HepG2 (cell line): ENCODE measurements around the gene TRMT1. TPM values are rescaled to one million over a fixed set of nuclear protein-coding genes. Genes with fewer than 3 reads are reported as not detected.

ENCODE experiments used
- AGO1 ChIP-seq: fragments of 200-400 bp; formaldehyde crosslinking; IDR thresholded peaks from 2 replicates; pipeline ENCODE4 v1.6.1; 2017; ENCODE audit warnings: mild to moderate bottlenecking, low read depth, low read length, moderate library complexity; ENCODE audit not compliant: poor library complexity, severe bottlenecking
- EED ChIP-seq: sonication (generic); formaldehyde crosslinking; IDR thresholded peaks from 2 replicates; pipeline ENCODE4 v1.5.0; 2020; ENCODE audit warnings: mild to moderate bottlenecking, missing genetic modification reagents
- ERF ChIP-seq: IDR thresholded peaks from 2 replicates; pipeline ENCODE4 v1.6.1; 2018; ENCODE audit warnings: missing biosample characterization, missing genetic modification reagents
- IKZF4 ChIP-seq: sonication (generic); formaldehyde crosslinking; IDR thresholded peaks from 2 replicates; pipeline ENCODE4 v1.5.1; 2020; ENCODE audit warnings: borderline replicate concordance, mild to moderate bottlenecking, low read depth, missing genetic modification reagents; ENCODE audit errors: not compliant biosample characterization
- JDP2 ChIP-seq: sonication (generic); formaldehyde crosslinking; IDR thresholded peaks from 2 replicates; pipeline ENCODE4 v1.8.1; 2022; ENCODE audit warnings: missing genetic modification reagents, borderline replicate concordance
- KLF15 ChIP-seq: sonication (generic); formaldehyde crosslinking; IDR thresholded peaks from 2 replicates; pipeline ENCODE4 v1.8.1; 2023; ENCODE audit warnings: borderline replicate concordance, mild to moderate bottlenecking, inconsistent platforms, missing genetic modification reagents, mixed read lengths
- MAFK ChIP-seq, 2 experiments: IDR thresholded peaks in 1 of 2; conservative IDR thresholded peaks in 1 of 2; 2 replicates each; pipeline ENCODE4 v1.6.1; 2011; ENCODE audit warnings: improper control_type of control experiment in 2 of 2, low read length in 2 of 2
- MZF1 ChIP-seq: sonication (generic); formaldehyde crosslinking; IDR thresholded peaks from 2 replicates; pipeline ENCODE4 v1.8.1; 2023; ENCODE audit warnings: mild to moderate bottlenecking, missing genetic modification reagents, borderline replicate concordance
- NPAS2 ChIP-seq: sonication (generic); formaldehyde crosslinking; IDR thresholded peaks from 2 replicates; pipeline ENCODE4 v1.8.0; 2022; ENCODE audit warnings: mild to moderate bottlenecking, missing genetic modification reagents, borderline replicate concordance
- NR1H2 ChIP-seq: sonication (generic); formaldehyde crosslinking; IDR thresholded peaks from 2 replicates; pipeline ENCODE4 v1.8.1; 2022; ENCODE audit warnings: low read depth, missing genetic modification reagents, borderline replicate concordance
- ONECUT2 ChIP-seq: sonication (generic); formaldehyde crosslinking; IDR thresholded peaks from 2 replicates; pipeline ENCODE4 v1.4.0; 2020; ENCODE audit warnings: missing genetic modification reagents
- REPIN1 ChIP-seq: sonication (generic); formaldehyde crosslinking; IDR thresholded peaks from 2 replicates; pipeline ENCODE4 v1.8.0; 2022; ENCODE audit warnings: missing genetic modification reagents, low read depth, mild to moderate bottlenecking, borderline replicate concordance
- RNF2 ChIP-seq: fragments of 450-650 bp; conservative IDR thresholded peaks from 2 replicates; pipeline ENCODE4 v1.6.1; 2016; ENCODE audit warnings: low read depth
- SAFB2 ChIP-seq: sonication (generic); formaldehyde crosslinking; IDR thresholded peaks from 2 replicates; pipeline ENCODE4 v1.5.1; 2020; ENCODE audit warnings: missing genetic modification reagents, low read depth, mild to moderate bottlenecking, borderline replicate concordance
- ZNF101 ChIP-seq: sonication (generic); formaldehyde crosslinking; IDR thresholded peaks from 2 replicates; pipeline ENCODE4 v1.4.0; 2020; ENCODE audit warnings: mild to moderate bottlenecking, low read depth, missing genetic modification reagents, borderline replicate concordance
- ZNF563 ChIP-seq: sonication (generic); formaldehyde crosslinking; IDR thresholded peaks from 2 replicates; pipeline ENCODE4 v1.8.0; 2022; ENCODE audit warnings: mild to moderate bottlenecking, moderate library complexity, missing genetic modification reagents
- polyA plus RNA-seq, 8 experiments: library from polyadenylated mRNA; depleted of rRNA in 3 of 8; stranded (reverse) in 7 of 8; unstranded in 1 of 8; fragments of >200 nt; fragmentation: Illumina TruSeq in 4 of 8; extraction: Trizol in 4 of 8; gene quantifications; 2 replicates each; pipeline versions ENCODE4 v1.2.1 to v1.2.3, GENCODE V29; 2011 to 2016; ENCODE audit warnings: low read depth in 4 of 8, missing spikeins in 1 of 8, mixed read lengths in 1 of 8; ENCODE audit not compliant: insufficient read depth in 1 of 8
- total RNA-seq, 5 experiments: library from RNA; depleted of rRNA; stranded (reverse); fragments of >200 nt; fragmentation: Illumina TruSeq; extraction: Trizol; gene quantifications; 2 replicates each; pipeline ENCODE4 v1.2.3, GENCODE V29; 2016; ENCODE audit warnings: low read depth in 1 of 5
- TF ChIP-seq, protein P1 (sequence below): sonication (generic); formaldehyde crosslinking; conservative IDR thresholded peaks from 2 replicates; pipeline ENCODE4 v1.4.0; 2020; ENCODE audit warnings: missing genetic modification reagents
- TF ChIP-seq, protein P2 (sequence below): sonication (generic); formaldehyde crosslinking; IDR thresholded peaks from 2 replicates; pipeline ENCODE4 v1.4.0; 2020; ENCODE audit warnings: mild to moderate bottlenecking, missing genetic modification reagents
- TF ChIP-seq, protein P3 (sequence below): sonication (generic); formaldehyde crosslinking; IDR thresholded peaks from 2 replicates; pipeline ENCODE4 v1.5.0; 2020; ENCODE audit warnings: mild to moderate bottlenecking, missing genetic modification reagents
- TF ChIP-seq, protein P4 (sequence below): sonication (generic); formaldehyde crosslinking; IDR thresholded peaks from 2 replicates; pipeline ENCODE4 v1.9.0; 2021; ENCODE audit warnings: missing genetic modification reagents, mild to moderate bottlenecking, borderline replicate concordance

Gene TRMT1
- total and polyA plus RNA-seq, 2 of the 13 experiments (the other 11 are each of a cell fraction or from before 2014, with no cell fraction given) = 35.5 to 44.1 TPM

DNA sequence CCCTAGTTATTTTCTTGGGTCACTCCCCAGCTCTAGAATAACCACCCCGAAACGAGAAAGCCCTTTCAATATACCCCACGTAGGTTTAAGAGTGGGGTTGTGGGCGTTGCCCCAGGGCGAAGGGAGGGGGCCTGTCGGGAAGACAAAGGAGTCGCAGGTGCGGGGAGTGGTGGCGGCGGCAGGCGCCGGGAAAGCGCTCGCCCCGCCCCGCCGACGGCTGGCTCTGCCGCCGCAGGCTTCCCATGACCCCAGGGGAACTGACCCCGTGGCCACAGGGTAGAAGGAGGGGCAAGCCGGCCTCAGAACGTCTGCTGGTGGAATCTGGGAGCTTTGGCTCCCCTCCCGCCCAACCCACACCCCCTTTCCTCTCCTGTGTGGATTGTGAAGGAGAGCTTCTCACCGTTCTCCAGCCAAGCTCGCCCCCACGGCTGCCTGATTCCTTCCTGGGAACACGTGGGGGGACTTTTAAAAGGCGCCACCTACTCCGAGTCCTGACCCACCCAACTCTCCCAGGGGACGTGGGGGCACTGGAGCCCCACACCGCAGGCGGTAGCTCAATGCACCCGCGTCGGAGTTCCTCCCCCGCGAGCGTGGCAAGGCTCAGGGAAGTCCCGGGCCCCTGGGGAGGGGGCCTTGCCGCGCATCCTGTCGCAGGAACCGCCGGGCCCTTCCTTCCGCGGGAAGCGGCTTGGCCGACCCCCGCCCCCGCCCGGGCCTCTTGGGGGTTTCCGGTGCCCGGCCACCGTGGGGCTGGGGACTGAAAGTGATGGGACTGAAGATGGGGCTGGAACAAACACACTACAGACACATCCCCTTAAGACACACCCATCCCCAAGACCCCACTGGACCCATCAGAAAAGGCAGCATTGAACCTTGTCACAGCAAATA is 39.2 kb upstream of the TRMT1 start (continued):
- TF ChIP-seq IKZF4 (no peak), MZF1 (CRISPR knock-in tag) (no peak), EED (CRISPR knock-in tag) (no peak), RNF2 (no peak), ONECUT2 (no peak), ERF (CRISPR knock-in tag) (peak; percentile 49; the same call in 1 of the 2 replicates), REPIN1 (CRISPR knock-in tag) (no peak), KLF15 (CRISPR knock-in tag) (no peak), ZNF101 (CRISPR knock-in tag) (no peak), NPAS2 (CRISPR knock-in tag) (no peak), AGO1 (peak; percentile 94), NR1H2 (CRISPR knock-in tag) (no peak), MAFK (conservative IDR thresholded peaks at IDR 0.05 in 1 of 2, IDR thresholded peaks at IDR 0.05 in 1 of 2; ENCODE audit: low read length in 2 of 2) (no peak), JDP2 (CRISPR knock-in tag) (no peak), ZNF563 (CRISPR knock-in tag) (no peak), SAFB2 (0 out of 2 replicates have a peak, but pooled peaks have one; percentile 10)
- TF ChIP-seq, protein P1, sequence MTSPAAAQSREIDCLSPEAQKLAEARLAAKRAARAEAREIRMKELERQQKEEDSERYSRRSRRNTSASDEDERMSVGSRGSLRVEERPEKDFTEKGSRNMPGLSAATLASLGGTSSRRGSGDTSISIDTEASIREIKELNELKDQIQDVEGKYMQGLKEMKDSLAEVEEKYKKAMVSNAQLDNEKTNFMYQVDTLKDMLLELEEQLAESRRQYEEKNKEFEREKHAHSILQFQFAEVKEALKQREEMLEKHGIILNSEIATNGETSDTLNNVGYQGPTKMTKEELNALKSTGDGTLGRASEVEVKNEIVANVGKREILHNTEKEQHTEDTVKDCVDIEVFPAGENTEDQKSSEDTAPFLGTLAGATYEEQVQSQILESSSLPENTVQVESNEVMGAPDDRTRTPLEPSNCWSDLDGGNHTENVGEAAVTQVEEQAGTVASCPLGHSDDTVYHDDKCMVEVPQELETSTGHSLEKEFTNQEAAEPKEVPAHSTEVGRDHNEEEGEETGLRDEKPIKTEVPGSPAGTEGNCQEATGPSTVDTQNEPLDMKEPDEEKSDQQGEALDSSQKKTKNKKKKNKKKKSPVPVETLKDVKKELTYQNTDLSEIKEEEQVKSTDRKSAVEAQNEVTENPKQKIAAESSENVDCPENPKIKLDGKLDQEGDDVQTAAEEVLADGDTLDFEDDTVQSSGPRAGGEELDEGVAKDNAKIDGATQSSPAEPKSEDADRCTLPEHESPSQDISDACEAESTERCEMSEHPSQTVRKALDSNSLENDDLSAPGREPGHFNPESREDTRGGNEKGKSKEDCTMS (CRISPR knock-in tag) = no peak
- TF ChIP-seq, protein P2, sequence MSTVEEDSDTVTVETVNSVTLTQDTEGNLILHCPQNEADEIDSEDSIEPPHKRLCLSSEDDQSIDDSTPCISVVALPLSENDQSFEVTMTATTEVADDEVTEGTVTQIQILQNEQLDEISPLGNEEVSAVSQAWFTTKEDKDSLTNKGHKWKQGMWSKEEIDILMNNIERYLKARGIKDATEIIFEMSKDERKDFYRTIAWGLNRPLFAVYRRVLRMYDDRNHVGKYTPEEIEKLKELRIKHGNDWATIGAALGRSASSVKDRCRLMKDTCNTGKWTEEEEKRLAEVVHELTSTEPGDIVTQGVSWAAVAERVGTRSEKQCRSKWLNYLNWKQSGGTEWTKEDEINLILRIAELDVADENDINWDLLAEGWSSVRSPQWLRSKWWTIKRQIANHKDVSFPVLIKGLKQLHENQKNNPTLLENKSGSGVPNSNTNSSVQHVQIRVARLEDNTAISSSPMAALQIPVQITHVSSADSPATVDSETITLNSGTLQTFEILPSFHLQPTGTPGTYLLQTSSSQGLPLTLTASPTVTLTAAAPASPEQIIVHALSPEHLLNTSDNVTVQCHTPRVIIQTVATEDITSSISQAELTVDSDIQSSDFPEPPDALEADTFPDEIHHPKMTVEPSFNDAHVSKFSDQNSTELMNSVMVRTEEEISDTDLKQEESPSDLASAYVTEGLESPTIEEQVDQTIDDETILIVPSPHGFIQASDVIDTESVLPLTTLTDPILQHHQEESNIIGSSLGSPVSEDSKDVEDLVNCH (CRISPR knock-in tag) = no peak
- TF ChIP-seq, protein P3, sequence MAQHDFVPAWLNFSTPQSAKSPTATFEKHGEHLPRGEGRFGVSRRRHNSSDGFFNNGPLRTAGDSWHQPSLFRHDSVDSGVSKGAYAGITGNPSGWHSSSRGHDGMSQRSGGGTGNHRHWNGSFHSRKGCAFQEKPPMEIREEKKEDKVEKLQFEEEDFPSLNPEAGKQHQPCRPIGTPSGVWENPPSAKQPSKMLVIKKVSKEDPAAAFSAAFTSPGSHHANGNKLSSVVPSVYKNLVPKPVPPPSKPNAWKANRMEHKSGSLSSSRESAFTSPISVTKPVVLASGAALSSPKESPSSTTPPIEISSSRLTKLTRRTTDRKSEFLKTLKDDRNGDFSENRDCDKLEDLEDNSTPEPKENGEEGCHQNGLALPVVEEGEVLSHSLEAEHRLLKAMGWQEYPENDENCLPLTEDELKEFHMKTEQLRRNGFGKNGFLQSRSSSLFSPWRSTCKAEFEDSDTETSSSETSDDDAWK (CRISPR knock-in tag) = no peak
- TF ChIP-seq, protein P4, sequence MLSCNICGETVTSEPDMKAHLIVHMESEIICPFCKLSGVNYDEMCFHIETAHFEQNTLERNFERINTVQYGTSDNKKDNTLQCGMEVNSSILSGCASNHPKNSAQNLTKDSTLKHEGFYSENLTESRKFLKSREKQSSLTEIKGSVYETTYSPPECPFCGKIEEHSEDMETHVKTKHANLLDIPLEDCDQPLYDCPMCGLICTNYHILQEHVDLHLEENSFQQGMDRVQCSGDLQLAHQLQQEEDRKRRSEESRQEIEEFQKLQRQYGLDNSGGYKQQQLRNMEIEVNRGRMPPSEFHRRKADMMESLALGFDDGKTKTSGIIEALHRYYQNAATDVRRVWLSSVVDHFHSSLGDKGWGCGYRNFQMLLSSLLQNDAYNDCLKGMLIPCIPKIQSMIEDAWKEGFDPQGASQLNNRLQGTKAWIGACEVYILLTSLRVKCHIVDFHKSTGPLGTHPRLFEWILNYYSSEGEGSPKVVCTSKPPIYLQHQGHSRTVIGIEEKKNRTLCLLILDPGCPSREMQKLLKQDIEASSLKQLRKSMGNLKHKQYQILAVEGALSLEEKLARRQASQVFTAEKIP (CRISPR knock-in tag) = no peak
